H9 (cell line): ENCODE data around the gene MYRIP. TPM values are rescaled to one million over a fixed set of nuclear protein-coding genes. Genes with fewer than 3 reads are reported as not detected.

Experiments
- DNase-seq: peaks from one replicate; pipeline ENCODE4 v3.0.0-alpha.2; 2017
- H2AFZ ChIP-seq: one replicate; pipeline ENCODE4 v1.6.1; 2013; ENCODE audit warnings: mild to moderate bottlenecking, low read length, control low read depth, moderate library complexity
- H2AK5ac ChIP-seq: 2 replicates; pipeline ENCODE4 v1.6.1; 2013; ENCODE audit warnings: low read length, control low read depth, mixed read lengths; ENCODE audit not compliant: insufficient read length
- H2BK120ac ChIP-seq: one replicate; pipeline ENCODE4 v1.6.1; 2013; ENCODE audit warnings: low read depth, mild to moderate bottlenecking, low read length, control low read depth, inconsistent platforms; ENCODE audit not compliant: poor library complexity, severe bottlenecking
- H2BK12ac ChIP-seq: 2 replicates; pipeline ENCODE4 v1.6.1; 2013; ENCODE audit warnings: low read length, control low read depth, mixed read lengths, low read depth; ENCODE audit not compliant: insufficient read length
- H2BK15ac ChIP-seq: 2 replicates; pipeline ENCODE4 v1.6.1; 2013; ENCODE audit warnings: low read depth, low read length, control low read depth
- H2BK20ac ChIP-seq: one replicate; pipeline ENCODE4 v1.6.1; 2013; ENCODE audit warnings: low read depth, mild to moderate bottlenecking, low read length, control low read depth, inconsistent platforms; ENCODE audit not compliant: poor library complexity, severe bottlenecking
- H2BK5ac ChIP-seq: 2 replicates; pipeline ENCODE4 v1.6.1; 2013; ENCODE audit warnings: low read length, control low read depth, mixed read lengths; ENCODE audit not compliant: insufficient read length
- H3K14ac ChIP-seq: 2 replicates; pipeline ENCODE4 v1.6.1; 2013; ENCODE audit warnings: low read length, control low read depth; ENCODE audit not compliant: insufficient read depth
- H3K18ac ChIP-seq: 2 replicates; pipeline ENCODE4 v1.6.1; 2013; ENCODE audit warnings: low read depth, mild to moderate bottlenecking, mixed read lengths, low read length, control low read depth; ENCODE audit not compliant: insufficient read length
- H3K23ac ChIP-seq: 2 replicates; pipeline ENCODE4 v1.6.1; 2013; ENCODE audit warnings: low read length, control low read depth, mixed read lengths, low read depth; ENCODE audit not compliant: insufficient read length
- H3K23me2 ChIP-seq: 2 replicates; pipeline ENCODE4 v1.6.1; 2013; ENCODE audit warnings: low read depth, mild to moderate bottlenecking, mixed read lengths, low read length, control low read depth; ENCODE audit not compliant: insufficient read length, poor library complexity, severe bottlenecking
- H3K27ac ChIP-seq: 2 replicates; pipeline ENCODE4 v1.5.1; 2013; ENCODE audit warnings: low read length, control low read depth, mixed read lengths, low read depth; ENCODE audit not compliant: insufficient read length
- H3K27me3 ChIP-seq: 2 replicates; pipeline ENCODE4 v1.6.1; 2013; ENCODE audit warnings: low read length, control low read depth, inconsistent platforms; ENCODE audit not compliant: insufficient read depth
- H3K4ac ChIP-seq: 2 replicates; pipeline ENCODE4 v1.6.1; 2013; ENCODE audit warnings: low read depth, mild to moderate bottlenecking, control low read depth, inconsistent platforms, low read length, moderate library complexity
- H3K4me1 ChIP-seq: 2 replicates; pipeline ENCODE4 v1.6.1; 2013; ENCODE audit warnings: low read length, control low read depth, inconsistent platforms; ENCODE audit not compliant: insufficient read depth
- H3K4me2 ChIP-seq: 2 replicates; pipeline ENCODE4 v1.6.1; 2013; ENCODE audit warnings: low read length, control low read depth, mixed read lengths; ENCODE audit not compliant: insufficient read length, insufficient read depth
- H3K56ac ChIP-seq: 2 replicates; pipeline ENCODE4 v1.6.1; 2013; ENCODE audit warnings: low read depth, mild to moderate bottlenecking, mixed read lengths, low read length, control low read depth; ENCODE audit not compliant: insufficient read length
- H3K79me1 ChIP-seq: 2 replicates; pipeline ENCODE4 v1.6.1; 2013; ENCODE audit warnings: low read depth, mild to moderate bottlenecking, moderate library complexity, low read length, control low read depth, inconsistent platforms; ENCODE audit not compliant: insufficient read depth, poor library complexity, severe bottlenecking
- H3K79me2 ChIP-seq: 2 replicates; pipeline ENCODE4 v1.6.1; 2013; ENCODE audit warnings: low read length, control low read depth, inconsistent platforms; ENCODE audit not compliant: insufficient read depth
- H3K9ac ChIP-seq: 2 replicates; pipeline ENCODE4 v1.6.1; 2013; ENCODE audit warnings: low read length, control low read depth, mixed read lengths; ENCODE audit not compliant: insufficient read length; ENCODE audit errors: extremely low read depth
- H3K9me3 ChIP-seq: one replicate; pipeline ENCODE4 v1.6.1; 2013; ENCODE audit warnings: low read depth, low read length, inconsistent platforms; ENCODE audit not compliant: control insufficient read depth
- H3T11ph ChIP-seq: one replicate; pipeline ENCODE4 v1.6.1; 2013; ENCODE audit warnings: mild to moderate bottlenecking, low read length, control low read depth, inconsistent platforms
- H4K20me1 ChIP-seq: one replicate; pipeline ENCODE4 v1.6.1; 2013; ENCODE audit not compliant: control insufficient read depth, insufficient read length, insufficient read depth
- H4K5ac ChIP-seq: 2 replicates; pipeline ENCODE4 v1.6.1; 2013; ENCODE audit warnings: low read depth, mild to moderate bottlenecking, mixed read lengths, low read length, control low read depth; ENCODE audit not compliant: insufficient read length
- H4K8ac ChIP-seq: replicated peaks from 2 replicates; pipeline ENCODE4 v1.6.1; 2013; ENCODE audit warnings: low read length, control low read depth, mixed read lengths, low read depth; ENCODE audit not compliant: insufficient read length
- H4K91ac ChIP-seq: 2 replicates; pipeline ENCODE4 v1.6.1; 2013; ENCODE audit warnings: low read depth, mild to moderate bottlenecking, moderate library complexity, mixed read lengths, low read length, control low read depth; ENCODE audit not compliant: insufficient read length
- H3K27ac Mint-ChIP-seq, 3 experiments: 2 replicates in 2 of 3; 3 replicates in 1 of 3; pipeline ENCODE4 v1.8.0; 2020 to 2021; ENCODE audit warnings: mixed read lengths in 3 of 3, mild to moderate bottlenecking in 1 of 3, moderate library complexity in 1 of 3
- H3K27me3 Mint-ChIP-seq: 2 replicates; pipeline ENCODE4 v1.8.0; 2021; ENCODE audit warnings: low read depth, mild to moderate bottlenecking, moderate library complexity, mixed read lengths
- H3K36me3 Mint-ChIP-seq, 3 experiments: 2 replicates in 2 of 3; 3 replicates in 1 of 3; pipeline ENCODE4 v1.8.0; 2020 to 2021; ENCODE audit warnings: low read depth in 3 of 3, mixed read lengths in 3 of 3; ENCODE audit not compliant: insufficient read depth in 1 of 3
- H3K4me1 Mint-ChIP-seq, 2 experiments: 2 replicates each; pipeline ENCODE4 v1.8.0; 2020; ENCODE audit warnings: mixed read lengths in 2 of 2
- H3K4me3 Mint-ChIP-seq, 2 experiments: 2 replicates in 1 of 2; 3 replicates in 1 of 2; pipeline ENCODE4 v1.8.0; 2020 to 2021; ENCODE audit warnings: mild to moderate bottlenecking in 2 of 2, mixed read lengths in 2 of 2, moderate library complexity in 1 of 2
- H3K9me3 Mint-ChIP-seq, 2 experiments: 2 replicates in 1 of 2; 3 replicates in 1 of 2; pipeline ENCODE4 v1.8.0; 2020; ENCODE audit warnings: mild to moderate bottlenecking in 2 of 2, mixed read lengths in 2 of 2, moderate library complexity in 1 of 2
- WGBS: extraction: QIAGEN DNeasy Blood & Tissue Kit; methylation state at CpG from one replicate; pipeline ENCODE4 v1.1.7; 2013; ENCODE audit warnings: missing lambda C conversion rate, low lambda C conversion rate, mixed read lengths; ENCODE audit not compliant: insufficient read length; ENCODE audit errors: extremely low coverage; 5-methylcytosine and 5-hydroxymethylcytosine counted together
- total RNA-seq: library from RNA; stranded (reverse); gene quantifications from 2 replicates; pipeline ENCODE4 v1.2.1, GENCODE V29; 2021
- TF ChIP-seq, protein P1 (sequence below): fragments of 200-600 bp; sonication (generic); conservative IDR thresholded peaks from 3 replicates; pipeline ENCODE4 v1.8.0; 2021; ENCODE audit warnings: antibody characterized with exemption, mild to moderate bottlenecking

MYRIP gene
- total RNA-seq, 1 experiment from 2014 or later = 1.8 TPM

DNA sequence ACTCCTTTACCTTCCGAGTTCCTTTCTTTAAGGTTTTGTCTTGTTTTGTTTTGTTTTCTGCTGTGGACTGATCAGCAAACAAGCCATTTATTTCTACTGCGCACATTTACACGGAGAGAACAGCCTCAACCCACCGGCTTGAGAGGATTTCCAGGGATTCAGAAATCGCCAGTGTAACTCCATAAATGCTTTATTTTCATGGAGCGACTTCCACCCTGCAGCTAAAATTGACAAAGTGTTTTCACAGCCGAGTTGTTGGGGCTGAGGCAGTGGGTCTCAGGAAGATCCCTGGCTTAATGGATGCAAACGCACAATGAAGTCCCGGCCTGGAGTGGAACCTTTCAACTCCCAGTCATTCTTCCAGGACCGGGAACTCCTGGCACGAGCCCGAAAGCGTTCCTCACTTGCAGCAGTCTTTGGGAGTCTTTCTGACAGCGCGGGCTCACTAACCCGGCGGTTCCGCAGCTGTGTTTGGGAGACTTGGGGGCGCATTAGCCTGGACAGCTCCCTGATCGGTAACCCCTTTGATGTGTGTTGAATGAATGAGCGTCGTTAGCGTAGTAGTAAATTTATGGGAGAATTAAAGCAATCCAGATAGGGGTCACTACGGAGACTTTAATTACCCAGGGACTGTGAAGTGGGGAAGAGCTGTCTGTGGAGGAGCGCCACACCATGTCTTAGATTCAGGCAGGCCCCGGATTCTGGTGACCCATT is 785 bp upstream of the MYRIP start:
- Histone ChIP-seq H3K23me2 (peaks cover 25% of the 10 kb centered on the region), H3K56ac (no peak overlapping the region), H2AK5ac (no peak overlapping the region), H2BK12ac (no peak overlapping the region), H3K23ac (no peak overlapping the region), H3K18ac (no peak overlapping the region), H2BK120ac (no peak overlapping the region), H2BK20ac (no peak overlapping the region), H3K9ac (no peak overlapping the region), H3K27ac (no peak overlapping the region), H4K20me1 (no peaks in the 10 kb centered on the region), H4K5ac (no peak overlapping the region), H3K79me1 (no peaks in the 10 kb centered on the region), H3K4me1 (peaks cover 5% of the 10 kb centered on the region; the same call in 1 of the 2 replicates), H2BK15ac (no peak overlapping the region), H2AFZ (peak overlapping the region; percentile 63), H4K8ac (no peak overlapping the region), H3K14ac (no peak overlapping the region), H4K91ac (no peak overlapping the region), H3K4me2 (peak overlapping the region; percentile 90), H3K9me3 (no peaks in the 10 kb centered on the region), H3T11ph (no peak overlapping the region), H3K27me3 (peaks cover 15% of the 10 kb centered on the region), H2BK5ac (no peak overlapping the region), H3K79me2 (no peaks in the 10 kb centered on the region), H3K4ac (no peak overlapping the region)
- WGBS = no CpG with 5 or more reads among the region's 26 CpGs
- Mint-ChIP-seq H3K36me3 (no peaks in the 10 kb centered on the region; a peak in 2 of 7 replicates), H3K4me1 (peaks cover 23 to 28% of the 10 kb centered on the region in 2 experiments), H3K27ac (peak overlapping the region in 2 of 3 experiments; percentile 13 to 76; a peak in 3 of 7 replicates), H3K9me3 (peaks cover 6% of the 10 kb centered on the region in 2 experiments; a peak in 2 of 5 replicates), H3K4me3 (peak overlapping the region; percentile 72 to 85), H3K27me3 (peaks cover 78% of the 10 kb centered on the region)
- peak; percentile 80 for DNase-seq
- TF ChIP-seq, protein P1, sequence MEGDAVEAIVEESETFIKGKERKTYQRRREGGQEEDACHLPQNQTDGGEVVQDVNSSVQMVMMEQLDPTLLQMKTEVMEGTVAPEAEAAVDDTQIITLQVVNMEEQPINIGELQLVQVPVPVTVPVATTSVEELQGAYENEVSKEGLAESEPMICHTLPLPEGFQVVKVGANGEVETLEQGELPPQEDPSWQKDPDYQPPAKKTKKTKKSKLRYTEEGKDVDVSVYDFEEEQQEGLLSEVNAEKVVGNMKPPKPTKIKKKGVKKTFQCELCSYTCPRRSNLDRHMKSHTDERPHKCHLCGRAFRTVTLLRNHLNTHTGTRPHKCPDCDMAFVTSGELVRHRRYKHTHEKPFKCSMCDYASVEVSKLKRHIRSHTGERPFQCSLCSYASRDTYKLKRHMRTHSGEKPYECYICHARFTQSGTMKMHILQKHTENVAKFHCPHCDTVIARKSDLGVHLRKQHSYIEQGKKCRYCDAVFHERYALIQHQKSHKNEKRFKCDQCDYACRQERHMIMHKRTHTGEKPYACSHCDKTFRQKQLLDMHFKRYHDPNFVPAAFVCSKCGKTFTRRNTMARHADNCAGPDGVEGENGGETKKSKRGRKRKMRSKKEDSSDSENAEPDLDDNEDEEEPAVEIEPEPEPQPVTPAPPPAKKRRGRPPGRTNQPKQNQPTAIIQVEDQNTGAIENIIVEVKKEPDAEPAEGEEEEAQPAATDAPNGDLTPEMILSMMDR = no peak
